ENCODE results near the gene NTN1.

DNA sequence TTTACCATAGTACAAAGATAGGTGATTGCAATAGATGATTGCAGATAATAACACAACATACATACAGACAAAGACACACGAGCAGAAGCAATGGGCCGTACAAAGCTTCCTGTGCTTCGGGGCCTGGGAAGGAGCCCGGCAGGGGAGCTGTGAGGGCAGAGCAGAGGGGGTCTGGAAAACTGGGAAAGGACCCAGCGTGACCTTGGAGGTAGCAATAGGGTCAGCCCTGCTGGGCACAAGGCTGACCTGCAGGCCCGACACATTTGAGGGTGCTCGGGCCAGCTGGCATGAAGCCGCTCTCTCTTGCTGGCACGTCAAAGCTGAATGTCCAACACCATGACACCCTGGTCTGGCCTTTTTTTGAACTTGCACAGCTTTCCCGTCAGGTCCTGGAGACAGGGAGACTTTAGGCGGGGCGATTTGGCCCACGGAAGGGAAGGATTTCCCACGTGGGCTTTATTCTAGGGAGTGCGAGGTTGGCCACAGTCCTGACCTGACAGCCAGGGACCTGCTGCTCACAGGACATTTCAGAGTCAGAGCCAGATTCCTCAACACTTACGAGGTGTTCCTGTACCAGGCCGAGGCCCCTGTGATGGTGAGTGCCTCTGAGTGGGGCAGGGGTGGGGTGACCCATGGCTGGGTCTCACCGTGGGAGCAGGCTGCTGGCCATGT, 83.2 kb downstream of the NTN1 start:
- TF ChIP-seq, protein P1, sequence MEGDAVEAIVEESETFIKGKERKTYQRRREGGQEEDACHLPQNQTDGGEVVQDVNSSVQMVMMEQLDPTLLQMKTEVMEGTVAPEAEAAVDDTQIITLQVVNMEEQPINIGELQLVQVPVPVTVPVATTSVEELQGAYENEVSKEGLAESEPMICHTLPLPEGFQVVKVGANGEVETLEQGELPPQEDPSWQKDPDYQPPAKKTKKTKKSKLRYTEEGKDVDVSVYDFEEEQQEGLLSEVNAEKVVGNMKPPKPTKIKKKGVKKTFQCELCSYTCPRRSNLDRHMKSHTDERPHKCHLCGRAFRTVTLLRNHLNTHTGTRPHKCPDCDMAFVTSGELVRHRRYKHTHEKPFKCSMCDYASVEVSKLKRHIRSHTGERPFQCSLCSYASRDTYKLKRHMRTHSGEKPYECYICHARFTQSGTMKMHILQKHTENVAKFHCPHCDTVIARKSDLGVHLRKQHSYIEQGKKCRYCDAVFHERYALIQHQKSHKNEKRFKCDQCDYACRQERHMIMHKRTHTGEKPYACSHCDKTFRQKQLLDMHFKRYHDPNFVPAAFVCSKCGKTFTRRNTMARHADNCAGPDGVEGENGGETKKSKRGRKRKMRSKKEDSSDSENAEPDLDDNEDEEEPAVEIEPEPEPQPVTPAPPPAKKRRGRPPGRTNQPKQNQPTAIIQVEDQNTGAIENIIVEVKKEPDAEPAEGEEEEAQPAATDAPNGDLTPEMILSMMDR (IDR thresholded peaks at IDR 0.05): peak in 2 of 12 donors; percentile 21 to 37
- TF ChIP-seq POLR2A (IDR thresholded peaks at IDR 0.05): no peak

All from heart left ventricle (tissue), 13 donors.